ENCODE results near the gene NID2.

NID2 gene

DNA sequence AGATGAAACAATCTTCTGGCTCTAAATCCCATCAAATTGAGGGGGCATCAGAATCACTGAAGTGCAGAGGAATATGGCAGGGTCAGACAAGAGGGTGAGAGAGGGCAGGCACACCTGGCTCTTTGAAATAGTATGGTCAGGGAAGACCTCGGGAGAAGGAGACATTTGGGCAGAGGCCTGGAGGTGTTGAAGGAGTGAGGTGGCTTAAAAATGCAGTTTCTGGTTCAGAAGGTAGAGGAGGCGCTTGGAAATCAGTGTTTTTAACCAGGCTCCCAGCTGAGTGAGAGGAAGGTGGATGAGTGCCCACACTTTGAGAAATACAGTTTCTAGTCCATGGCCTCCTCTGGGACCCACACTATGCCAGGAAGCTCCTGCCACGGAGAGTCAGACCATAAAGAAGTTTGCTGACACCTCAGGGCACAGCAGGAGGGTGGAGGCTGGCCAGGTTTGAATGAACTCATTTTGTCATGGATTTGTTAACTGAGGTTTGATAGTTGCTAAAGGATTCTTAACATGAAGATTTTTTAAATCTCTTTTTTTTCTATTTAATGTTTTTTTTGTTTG lies 20.1 kb downstream of the NID2 start:
- H3K4me1 ChIP-seq (ENCODE audit: control insufficient read depth, low read length), result no peaks in the 10 kb centered on the region
- H3K36me3 ChIP-seq (ENCODE audit: control insufficient read depth, low read length), result no peaks in the 10 kb centered on the region
- no peaks in the 10 kb centered on the region for H4K20me1 ChIP-seq (ENCODE audit: control insufficient read depth, insufficient read depth, low read depth, low read length)
- H3K27me3 ChIP-seq (ENCODE audit: control insufficient read depth, low read length), result peaks cover 10% of the 10 kb centered on the region
- TF ChIP-seq, protein P1, sequence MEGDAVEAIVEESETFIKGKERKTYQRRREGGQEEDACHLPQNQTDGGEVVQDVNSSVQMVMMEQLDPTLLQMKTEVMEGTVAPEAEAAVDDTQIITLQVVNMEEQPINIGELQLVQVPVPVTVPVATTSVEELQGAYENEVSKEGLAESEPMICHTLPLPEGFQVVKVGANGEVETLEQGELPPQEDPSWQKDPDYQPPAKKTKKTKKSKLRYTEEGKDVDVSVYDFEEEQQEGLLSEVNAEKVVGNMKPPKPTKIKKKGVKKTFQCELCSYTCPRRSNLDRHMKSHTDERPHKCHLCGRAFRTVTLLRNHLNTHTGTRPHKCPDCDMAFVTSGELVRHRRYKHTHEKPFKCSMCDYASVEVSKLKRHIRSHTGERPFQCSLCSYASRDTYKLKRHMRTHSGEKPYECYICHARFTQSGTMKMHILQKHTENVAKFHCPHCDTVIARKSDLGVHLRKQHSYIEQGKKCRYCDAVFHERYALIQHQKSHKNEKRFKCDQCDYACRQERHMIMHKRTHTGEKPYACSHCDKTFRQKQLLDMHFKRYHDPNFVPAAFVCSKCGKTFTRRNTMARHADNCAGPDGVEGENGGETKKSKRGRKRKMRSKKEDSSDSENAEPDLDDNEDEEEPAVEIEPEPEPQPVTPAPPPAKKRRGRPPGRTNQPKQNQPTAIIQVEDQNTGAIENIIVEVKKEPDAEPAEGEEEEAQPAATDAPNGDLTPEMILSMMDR (IDR thresholded peaks at IDR 0.05; ENCODE audit: low read depth, low read length, poor library complexity, severe bottlenecking), result no peak
- TF ChIP-seq EZH2phosphoT487 (IDR thresholded peaks at IDR 0.05; ENCODE audit: borderline replicate concordance, low read length), result no peak
- no peak overlapping the region for H3K4me3 ChIP-seq (ENCODE audit: low read length)
- H3K4me2 ChIP-seq (ENCODE audit: low read length), result no peak overlapping the region
- no peak overlapping the region for H3K27ac ChIP-seq (ENCODE audit: low read depth, low read length)
- no peaks in the 10 kb centered on the region for H3K79me2 ChIP-seq (ENCODE audit: control insufficient read depth, low read length)
- H3K9me3 ChIP-seq (ENCODE audit: control insufficient read depth, insufficient read depth, low read length), result no peaks in the 10 kb centered on the region
- H3F3A ChIP-seq (ENCODE audit: control insufficient read depth, insufficient read depth), result no peaks in the 10 kb centered on the region
- H3K9me2 ChIP-seq (replicated peaks; ENCODE audit: control insufficient read depth, low read length), result no peaks in the 10 kb centered on the region

DNA sequence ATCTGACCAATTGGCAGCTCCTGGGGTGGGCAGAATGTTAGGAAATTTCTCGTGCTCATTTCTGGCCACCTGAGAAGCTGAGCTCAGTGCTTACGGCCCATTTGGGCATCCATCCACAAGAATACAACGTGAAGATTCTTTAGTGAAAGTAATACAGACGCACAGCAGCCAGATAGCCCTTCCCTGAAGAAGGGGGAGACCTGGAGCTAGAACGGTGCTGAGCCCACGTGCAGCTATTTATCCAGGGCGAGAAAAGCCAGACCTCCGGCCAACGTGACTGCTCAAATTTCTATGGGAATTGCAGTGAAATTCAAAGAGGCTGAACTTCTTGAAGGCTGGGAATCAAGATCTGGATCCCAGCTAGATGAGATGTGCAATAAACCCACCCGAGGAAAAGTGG lies 20.7 kb downstream of the NID2 start:
- H4K20me1 ChIP-seq (ENCODE audit: control insufficient read depth, insufficient read depth, low read depth, low read length), result no peaks in the 10 kb centered on the region
- H3K4me2 ChIP-seq (ENCODE audit: low read length), result no peak overlapping the region
- TF ChIP-seq, protein P1 (IDR thresholded peaks at IDR 0.05; ENCODE audit: low read depth, low read length, poor library complexity, severe bottlenecking), result no peak
- TF ChIP-seq EZH2phosphoT487 (IDR thresholded peaks at IDR 0.05; ENCODE audit: borderline replicate concordance, low read length), result no peak
- no peak overlapping the region for H3K4me3 ChIP-seq (ENCODE audit: low read length)
- H3F3A ChIP-seq (ENCODE audit: control insufficient read depth, insufficient read depth), result no peaks in the 10 kb centered on the region
- no peaks in the 10 kb centered on the region for H3K9me3 ChIP-seq (ENCODE audit: control insufficient read depth, insufficient read depth, low read length)
- H3K9me2 ChIP-seq (replicated peaks; ENCODE audit: control insufficient read depth, low read length), result no peaks in the 10 kb centered on the region
- H3K27me3 ChIP-seq (ENCODE audit: control insufficient read depth, low read length), result peaks cover 12% of the 10 kb centered on the region
- H3K79me2 ChIP-seq (ENCODE audit: control insufficient read depth, low read length), result no peaks in the 10 kb centered on the region
- no peaks in the 10 kb centered on the region for H3K4me1 ChIP-seq (ENCODE audit: control insufficient read depth, low read length)
- no peak overlapping the region for H3K27ac ChIP-seq (ENCODE audit: low read depth, low read length)
- H3K36me3 ChIP-seq (ENCODE audit: control insufficient read depth, low read length), result no peaks in the 10 kb centered on the region

DNA sequence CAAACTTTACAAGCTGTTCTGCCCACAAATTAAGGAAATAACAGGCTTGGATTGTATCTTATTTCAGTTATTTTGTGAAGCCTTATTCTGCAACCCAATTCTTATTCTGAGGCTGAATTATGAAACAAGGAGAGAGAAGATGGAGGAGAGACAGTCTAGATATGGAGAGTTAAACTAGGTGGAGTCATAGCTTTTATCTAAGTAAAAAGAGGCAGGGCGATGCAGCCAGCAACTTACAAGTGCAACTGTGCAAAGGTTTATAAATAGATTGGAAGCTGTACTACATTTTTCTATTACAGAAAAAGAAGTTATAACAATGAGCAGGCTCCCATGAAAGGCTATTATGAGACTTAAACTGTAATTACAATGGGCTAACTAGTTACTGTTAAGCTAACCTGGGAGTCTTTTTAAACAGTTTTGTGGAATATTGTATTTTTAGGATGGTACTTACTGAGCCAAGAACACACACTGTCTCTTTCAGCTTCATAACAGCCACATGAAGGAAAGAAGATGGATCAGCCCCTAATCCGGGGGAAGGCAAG lies 22.4 kb downstream of the NID2 start:
- no peak overlapping the region for H3K27ac ChIP-seq (ENCODE audit: low read depth, low read length)
- TF ChIP-seq, protein P1 (IDR thresholded peaks at IDR 0.05; ENCODE audit: low read depth, low read length, poor library complexity, severe bottlenecking), result no peak
- H3K4me1 ChIP-seq (ENCODE audit: control insufficient read depth, low read length), result no peaks in the 10 kb centered on the region
- no peaks in the 10 kb centered on the region for H3K36me3 ChIP-seq (ENCODE audit: control insufficient read depth, low read length)
- H3K4me3 ChIP-seq (ENCODE audit: low read length), result no peak overlapping the region
- no peaks in the 10 kb centered on the region for H3K9me2 ChIP-seq (replicated peaks; ENCODE audit: control insufficient read depth, low read length)
- no peaks in the 10 kb centered on the region for H3K79me2 ChIP-seq (ENCODE audit: control insufficient read depth, low read length)
- H3K27me3 ChIP-seq (ENCODE audit: control insufficient read depth, low read length), result peaks cover 20% of the 10 kb centered on the region
- no peak overlapping the region for H3K4me2 ChIP-seq (ENCODE audit: low read length)
- H3F3A ChIP-seq (ENCODE audit: control insufficient read depth, insufficient read depth), result no peaks in the 10 kb centered on the region
- no peaks in the 10 kb centered on the region for H4K20me1 ChIP-seq (ENCODE audit: control insufficient read depth, insufficient read depth, low read depth, low read length)
- no peaks in the 10 kb centered on the region for H3K9me3 ChIP-seq (ENCODE audit: control insufficient read depth, insufficient read depth, low read length)

Measured in DOHH2 (cell line).